GM18867 (cell line): ENCODE results near the gene MAU2.

Source experiments
- ATAC-seq: cut with Tn5 transposase; IDR thresholded peaks from one replicate; pipeline ENCODE4 v1.9.1; 2021; ENCODE audit warnings: mild to moderate bottlenecking, moderate library complexity; ENCODE audit not compliant: unreplicated experiment

Gene MAU2

DNA sequence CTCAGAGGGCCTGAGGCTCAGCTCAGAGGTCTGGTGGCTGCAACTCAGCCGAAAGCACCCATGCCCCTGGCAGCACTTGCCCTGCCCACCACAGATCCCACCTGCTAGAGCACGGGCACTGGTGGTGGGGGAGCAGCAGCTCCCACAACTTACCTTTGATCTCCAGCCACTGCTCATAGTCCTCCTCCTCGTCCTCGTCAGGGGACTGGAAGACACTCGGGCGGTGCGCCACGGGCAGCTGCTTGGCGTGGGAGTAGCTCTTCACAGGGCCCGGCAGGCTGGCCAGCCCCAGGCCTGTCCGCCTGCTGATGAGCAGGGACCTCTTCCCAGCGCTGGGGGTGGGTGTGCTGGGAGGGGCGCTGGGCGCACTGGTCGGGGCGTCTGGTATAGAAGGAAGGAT lies 14.9 kb upstream of the MAU2 start:
- ATAC-seq, result no peak

DNA sequence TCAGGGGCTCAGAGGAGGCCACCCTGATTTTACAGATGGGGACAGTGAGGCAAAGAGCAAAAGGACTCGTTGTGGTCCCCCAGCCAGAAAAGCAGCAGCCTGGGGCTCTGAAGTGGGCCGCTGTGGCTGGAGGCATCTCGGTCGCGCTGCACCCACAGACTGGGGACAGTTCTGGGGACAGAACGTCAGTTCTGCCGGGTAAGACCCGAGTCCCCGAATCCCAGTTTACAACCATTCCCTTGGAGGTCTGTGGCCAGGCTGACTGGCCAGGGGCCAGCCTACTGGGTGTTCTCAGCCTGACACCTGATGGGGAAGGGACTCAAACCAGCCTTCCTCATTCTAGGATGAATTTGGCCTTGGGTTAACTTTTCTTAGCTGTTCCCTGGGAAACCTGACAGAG lies 14.4 kb upstream of the MAU2 start:
- ATAC-seq, result no peak

DNA sequence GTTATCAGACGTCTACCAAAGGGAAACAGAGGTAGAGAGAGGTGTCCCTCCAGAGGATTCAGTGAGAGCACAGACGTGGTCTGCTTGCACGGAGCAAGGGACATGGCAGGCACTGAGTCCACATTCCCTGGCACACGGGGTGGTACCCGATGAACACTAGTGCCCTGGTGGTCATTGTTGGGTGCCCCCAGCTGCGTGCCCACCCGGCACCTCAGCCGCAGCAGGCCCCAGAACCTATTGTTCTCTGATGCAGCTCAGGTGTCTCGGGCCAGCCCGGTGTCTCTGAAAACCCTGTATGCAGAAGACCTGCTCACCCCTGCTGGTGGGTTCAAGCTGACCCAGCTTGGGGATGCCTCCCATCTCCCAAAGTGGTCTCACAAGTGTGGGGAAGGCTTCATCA lies 12.3 kb upstream of the MAU2 start:
- ATAC-seq, result no peak

- no peak for ATAC-seq
Measured at GRCh38 chr19:19315444-19315843, 5.2 kb upstream of the MAU2 start.

GRCh38 chr19:19316082-19316481 lies 4.5 kb upstream of the MAU2 start:
- ATAC-seq, result no peak

- ATAC-seq, result no peak
Measured at GRCh38 chr19:19319732-19320360, 783 bp upstream of the MAU2 start.

DNA sequence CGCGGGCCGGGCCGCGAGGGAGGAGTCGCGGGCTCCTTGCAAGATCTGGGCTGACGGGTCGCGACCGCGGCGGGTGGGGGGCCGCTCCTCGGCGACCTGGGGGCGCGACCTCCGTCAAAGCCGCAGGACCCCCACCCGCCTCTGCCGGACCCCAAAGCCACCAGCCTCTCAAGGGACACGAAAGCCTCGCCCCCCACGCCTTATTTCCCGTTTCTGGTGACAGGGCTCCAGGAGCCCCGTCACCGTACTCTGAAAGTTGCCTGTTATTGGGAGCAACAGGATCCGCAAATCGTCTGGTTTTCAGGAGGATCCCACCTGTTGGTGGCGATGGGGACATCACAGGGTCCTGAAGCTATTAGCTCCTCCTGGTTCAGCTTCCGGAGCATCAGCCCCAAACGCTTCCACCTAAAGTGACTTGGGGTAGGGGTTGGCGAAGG lies 530 bp downstream of the MAU2 start:
- ATAC-seq, result no peak

DNA sequence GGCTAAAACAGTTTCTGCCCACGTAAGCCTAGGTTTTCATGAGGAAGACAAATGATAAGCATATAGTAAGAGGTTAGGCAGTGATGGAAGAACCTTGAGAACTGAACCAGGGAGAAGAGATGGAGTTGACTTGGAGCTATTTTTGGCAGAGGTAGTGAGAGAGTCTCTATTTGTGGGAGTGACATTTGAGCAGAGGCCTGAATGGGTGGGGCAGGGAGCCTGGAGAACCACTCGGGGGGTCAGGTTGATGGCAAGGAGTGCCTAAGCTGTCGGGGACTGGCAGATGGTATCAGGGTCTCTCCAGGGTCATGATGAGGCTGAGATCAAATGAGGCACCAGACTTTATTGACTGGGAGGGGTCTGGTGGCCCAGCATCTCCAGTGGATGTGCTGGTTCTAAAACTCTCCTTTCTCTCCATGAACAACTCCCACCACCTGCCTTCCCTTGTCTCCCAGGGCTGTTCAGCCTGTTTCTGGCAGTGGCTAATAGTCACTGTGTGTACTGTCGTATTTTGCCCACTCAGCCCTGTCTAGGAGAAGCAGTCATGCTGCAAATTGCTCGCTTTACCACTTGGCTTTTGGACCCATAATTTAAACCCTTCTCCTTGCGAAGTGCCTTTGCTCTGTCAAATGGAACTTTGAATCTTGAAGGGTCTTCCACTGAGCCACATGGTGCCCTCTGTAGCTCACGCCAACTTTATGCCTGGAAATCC lies 3.6 kb downstream of the MAU2 start:
- no peak for ATAC-seq

DNA sequence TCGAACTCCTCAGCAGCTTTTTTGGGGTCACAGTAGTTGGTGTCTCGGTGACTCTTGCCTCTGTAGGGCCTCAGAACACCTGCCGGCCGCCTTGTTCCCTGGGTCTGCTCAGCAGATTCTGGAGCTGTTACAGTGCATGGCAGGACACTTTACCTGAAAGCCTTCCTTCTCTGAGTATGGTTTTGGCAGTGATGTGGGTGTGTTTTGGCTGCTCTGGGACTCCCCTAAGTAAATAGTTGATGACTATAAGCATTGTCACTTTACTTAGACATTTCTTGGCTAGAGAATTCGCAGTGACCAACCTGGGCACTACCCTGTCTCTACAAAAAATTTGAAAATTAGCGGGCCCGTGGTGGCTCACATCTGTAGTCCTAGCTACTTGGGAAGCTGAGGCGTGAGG lies 7.0 kb downstream of the MAU2 start:
- no peak for ATAC-seq

DNA sequence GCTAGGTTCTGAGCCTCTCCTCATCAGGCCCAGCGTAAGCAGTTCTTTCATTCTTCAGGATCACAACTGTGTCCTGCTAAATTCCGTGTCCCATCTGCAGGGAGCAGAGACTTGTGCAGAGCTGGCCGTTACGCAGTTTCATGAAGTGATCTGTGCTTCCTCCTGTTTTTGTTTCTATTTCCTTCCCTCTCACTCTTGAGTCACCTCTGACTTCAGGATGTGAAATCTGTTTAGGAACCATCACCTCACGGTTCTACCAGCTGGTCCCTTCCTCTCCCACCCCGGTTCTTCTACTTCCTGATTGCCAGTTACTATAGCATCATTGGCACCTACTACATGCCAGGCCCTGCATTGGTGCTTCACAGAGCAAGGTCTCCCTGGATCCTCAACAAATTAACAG lies 8.5 kb downstream of the MAU2 start:
- no peak for ATAC-seq

DNA sequence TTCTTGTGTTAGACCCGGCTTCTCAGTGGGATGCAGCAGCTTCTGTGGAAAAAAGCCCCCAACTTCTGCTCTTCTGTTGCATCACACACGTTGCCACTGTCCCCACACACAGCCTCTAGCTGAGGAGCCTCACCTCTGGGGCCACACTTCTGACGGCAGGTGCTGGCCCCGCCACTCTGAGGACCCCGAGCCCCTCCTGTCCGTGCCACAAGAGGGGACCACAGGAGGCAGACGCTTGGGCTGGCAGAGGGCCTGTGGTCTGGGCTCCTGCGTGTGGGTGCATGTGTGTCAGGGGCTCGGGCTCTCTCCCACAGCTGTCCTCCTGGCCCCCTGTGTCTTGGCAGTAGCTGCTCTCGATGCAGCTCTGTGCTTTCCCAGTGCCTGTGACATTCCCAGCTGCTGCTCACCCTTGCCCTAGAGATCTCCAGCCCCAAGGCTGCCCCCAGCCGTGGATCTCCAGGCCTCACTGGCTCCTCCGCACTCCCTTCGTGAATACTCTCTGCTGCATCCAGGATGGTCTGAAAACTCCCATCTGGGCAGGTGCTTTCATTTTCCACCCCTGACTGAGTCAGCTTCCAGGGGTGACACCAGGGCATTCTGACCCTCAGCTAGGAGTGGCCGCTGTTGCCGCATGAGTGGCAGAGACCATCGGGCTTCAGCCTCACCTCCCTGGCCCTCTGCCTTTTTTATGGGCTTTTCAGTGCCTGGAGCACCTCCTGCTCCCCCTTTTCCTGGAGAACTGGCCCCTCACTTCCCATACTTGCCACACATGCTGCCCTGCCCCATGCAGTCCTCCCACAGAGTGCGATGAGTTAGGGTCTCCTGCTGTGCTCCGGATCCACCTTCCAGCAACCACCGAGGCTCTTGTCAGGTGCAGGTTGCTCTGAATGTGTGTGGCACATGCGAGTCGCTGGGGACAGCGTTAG lies 13.7 kb downstream of the MAU2 start:
- ATAC-seq, result no peak

- ATAC-seq, result no peak
Measured at GRCh38 chr19:19334989-19335344, 14.3 kb downstream of the MAU2 start.

DNA sequence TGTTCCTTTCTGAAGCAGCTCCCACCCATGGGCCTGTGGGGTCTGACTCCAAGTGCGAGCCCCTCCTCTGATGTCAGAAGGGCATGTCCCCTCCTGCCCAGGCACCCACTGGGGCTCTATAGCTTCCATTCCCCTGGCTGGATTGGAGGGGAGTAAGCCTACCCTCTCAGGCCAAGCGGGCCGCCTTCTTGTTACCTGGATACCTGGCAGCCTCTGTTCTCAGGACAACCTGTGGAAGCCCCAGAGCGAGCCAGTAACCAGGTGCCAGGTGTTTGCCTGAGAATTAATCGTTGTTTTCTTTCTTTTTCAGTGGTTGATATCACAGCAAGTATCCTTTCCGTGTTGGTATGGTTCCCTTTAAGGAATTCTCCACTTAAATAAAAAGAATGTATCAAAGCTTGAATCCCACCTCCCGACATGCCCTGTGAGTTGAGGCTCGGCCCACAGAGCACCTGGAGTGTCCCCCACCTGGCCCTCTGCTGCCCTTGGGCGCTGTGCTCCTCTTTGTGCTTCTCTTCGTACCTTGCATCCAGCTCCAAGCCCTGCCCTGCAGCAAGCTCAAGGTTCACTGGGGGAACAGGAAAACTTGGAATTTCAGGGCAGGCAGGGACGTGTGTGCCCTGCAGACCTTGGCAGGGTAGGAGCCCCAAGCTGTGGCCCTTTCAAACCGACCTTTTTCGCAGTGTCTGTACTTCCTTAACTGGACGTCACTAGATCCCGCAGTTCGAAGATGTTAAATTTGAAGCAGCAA lies 15.0 kb downstream of the MAU2 start:
- ATAC-seq, result no peak

DNA sequence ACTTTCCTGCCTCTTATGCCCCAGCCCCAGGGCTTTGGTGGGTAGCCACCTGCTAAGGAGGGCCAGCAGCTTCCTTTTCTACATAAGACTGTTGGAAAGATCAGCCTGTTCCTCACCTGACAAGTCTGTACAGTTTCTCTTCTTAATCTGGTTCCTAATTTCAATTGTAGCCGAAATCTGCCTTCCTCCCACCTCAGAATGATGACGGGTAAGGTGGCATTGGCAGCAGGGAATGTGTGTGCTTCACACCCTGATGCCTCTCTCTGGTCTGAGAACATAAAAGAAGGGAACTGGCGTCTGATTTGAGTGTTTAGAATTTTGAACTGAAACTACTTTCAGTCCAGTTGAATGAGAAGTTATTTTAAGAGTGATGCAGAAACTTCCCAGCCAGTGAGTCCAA lies 16.0 kb downstream of the MAU2 start:
- no peak for ATAC-seq

- ATAC-seq, result no peak
Measured at GRCh38 chr19:19337120-19337519, 16.5 kb downstream of the MAU2 start.

DNA sequence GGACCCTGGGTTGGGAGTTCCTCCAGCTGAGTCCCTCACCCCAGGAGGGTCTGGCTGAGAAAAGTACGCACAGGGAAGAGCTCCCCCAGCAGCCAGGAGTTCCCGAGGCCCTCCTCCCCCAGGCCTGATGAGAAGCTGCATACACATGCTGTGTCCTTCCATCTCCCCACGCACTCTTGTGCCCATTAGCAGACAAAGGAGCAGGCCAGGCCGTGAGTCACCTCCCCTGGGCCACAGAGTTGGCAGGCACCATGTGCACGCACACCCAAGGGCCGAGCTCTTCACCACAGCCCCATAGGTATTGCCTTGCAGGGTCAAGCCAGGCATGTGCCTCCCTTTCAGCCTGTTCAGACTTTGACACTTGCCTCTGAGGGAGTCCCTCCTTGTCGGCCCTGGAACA lies 17.5 kb downstream of the MAU2 start:
- no peak for ATAC-seq

GRCh38 chr19:19341026-19341425 lies 20.4 kb downstream of the MAU2 start:
- ATAC-seq, result no peak

GRCh38 chr19:19342086-19343015 lies 21.7 kb downstream of the MAU2 start:
- no peak for ATAC-seq

DNA sequence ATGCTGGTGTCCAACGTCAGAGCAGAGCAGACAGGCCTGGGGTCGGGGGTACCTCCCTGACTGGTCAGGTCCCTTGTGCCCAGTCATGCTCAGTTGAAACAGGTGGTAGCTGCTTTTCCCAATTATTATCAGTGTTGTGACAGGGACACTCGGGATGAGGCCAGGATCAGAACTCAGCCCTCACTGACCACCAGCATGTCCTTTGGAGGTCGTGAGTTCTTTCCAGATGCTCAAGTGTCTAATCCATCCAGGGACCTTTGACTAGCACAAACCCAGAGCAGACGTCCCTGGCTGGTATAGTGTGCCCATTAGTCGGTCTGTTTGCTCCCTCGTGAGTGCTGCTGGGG lies 22.4 kb downstream of the MAU2 start:
- ATAC-seq, result no peak

GRCh38 chr19:19343762-19344161 lies 23.1 kb downstream of the MAU2 start:
- ATAC-seq, result no peak
